Activated CD4-positive, alpha-beta T cell treated with anti-CD3 and anti-CD28 coated beads, Interleukin-2, amount 50 U/mL, for 24 hours (primary cell): Measurements from ENCODE around the gene ADAMTS2.

Source experiments
- DNase-seq, 2 donors: peaks; one replicate each; pipeline ENCODE4 v3.0.0-alpha.2; 2020; ENCODE audit warnings: low read depth in 1 of 2, low spot score in 1 of 2

ADAMTS2 gene

DNA sequence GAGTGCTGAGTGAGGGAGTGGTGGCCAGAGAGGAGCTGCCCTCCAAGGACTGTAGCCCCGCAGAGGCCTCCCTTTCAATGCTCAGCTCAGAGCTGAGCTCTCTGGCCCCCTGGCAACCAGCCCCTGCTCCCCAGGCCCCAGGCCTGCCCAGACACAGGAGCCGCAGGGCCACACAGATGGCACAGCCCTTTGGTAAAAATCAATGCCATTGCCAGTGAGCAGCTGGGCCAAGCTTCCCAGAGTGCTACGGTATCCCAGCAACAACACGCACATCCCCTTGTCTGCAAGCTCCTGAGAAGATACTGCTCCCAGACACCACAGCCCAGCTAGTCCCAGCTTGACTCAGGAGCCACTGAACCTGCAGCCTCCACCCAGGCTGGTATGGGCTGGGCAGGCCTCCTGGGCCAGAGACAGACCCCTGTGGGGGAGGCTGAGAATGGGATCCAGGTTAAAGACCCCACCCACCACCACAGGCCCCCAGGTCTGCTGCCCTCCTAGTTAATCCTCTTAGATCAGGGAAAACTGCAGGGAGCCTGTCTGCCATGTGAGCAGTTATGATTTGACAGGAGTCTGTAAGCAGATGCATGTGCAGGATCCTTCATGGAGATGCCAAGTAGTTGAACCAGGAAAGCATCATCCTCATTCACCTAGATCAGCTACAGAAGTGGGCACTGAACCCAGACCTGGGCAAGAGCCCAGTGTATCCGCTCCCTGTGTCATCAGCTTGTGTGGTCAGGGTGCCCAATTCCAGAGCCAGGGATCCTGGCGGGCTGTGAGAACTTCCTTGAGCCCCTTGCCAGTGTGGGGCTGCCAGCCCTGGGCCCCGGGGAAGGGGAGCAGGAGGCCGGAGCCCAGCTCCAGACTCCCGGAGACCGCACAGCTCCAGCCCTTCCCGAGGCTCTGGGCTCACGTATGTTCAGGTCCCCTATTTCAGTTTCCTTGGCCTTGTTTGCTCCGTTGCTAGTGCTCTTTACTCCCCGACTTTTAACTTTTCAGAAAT lies 26.7 kb upstream of the ADAMTS2 start:
- no peak for DNase-seq

DNA sequence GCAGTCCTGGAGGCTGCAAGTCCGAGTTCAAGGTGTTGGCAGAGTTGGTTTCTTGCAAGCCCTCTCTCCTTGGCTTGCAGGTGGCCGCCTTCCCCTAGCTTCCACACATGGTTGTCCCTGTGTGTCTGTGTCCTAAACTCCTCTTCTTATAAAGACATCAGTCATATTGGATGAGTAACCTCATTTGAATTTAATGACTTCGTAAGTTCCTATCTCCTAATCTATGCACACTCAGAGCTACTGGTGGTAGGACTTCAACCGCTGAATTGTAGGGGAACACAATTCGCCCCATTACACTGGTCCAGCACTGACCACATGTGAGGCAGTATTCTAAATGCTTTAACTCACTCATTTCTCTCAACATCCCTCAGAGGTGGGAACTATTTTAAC lies 25.9 kb upstream of the ADAMTS2 start:
- DNase-seq, result no peak

DNA sequence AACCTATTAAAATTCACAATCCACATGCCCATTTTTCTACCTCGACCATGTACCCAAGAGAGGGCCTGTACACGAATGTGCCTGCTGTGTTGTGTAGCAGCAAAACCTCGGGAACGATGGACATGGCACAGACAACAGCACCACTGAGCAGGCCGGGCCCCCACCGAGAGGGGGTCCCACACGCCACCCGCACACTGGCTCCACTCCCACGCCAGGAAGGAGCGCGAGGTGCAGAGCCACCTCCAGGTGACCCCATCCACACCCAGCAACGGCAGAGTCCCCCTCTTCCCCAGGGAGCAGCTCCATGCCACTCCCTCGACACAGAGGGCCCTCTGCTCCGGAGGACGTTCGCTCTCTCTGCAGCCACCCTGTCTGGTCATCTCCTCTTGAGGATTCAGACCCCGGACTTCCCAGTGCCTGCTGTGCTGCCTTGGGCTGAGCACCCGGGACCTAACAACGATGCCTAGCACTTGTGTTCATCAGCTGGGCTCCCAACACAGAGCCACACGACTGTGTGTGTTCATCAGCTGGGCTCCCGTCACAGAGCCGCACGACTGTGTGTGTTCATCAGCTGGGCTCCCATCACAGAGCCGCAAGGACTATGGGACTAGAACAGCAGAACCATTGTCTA lies 25.3 kb upstream of the ADAMTS2 start:
- DNase-seq, result no peak

DNA sequence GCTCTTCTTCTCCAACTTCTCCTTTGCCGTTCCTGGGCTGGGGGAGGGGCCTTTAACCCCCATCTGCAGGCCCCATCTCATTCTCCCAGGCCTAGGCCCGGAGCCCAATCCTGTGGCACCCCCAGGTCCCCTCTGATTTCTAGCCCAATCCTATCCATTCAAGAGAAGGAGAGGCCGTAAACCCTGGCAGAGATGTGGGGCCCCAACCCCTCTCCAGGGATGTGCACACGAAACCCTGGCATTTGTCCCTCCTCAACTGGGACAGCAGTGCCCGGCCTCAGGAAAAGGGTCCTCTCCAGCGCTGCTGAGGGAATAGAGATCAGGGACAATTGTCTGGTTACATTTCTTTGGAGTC lies 24.2 kb upstream of the ADAMTS2 start:
- no peak for DNase-seq

DNA sequence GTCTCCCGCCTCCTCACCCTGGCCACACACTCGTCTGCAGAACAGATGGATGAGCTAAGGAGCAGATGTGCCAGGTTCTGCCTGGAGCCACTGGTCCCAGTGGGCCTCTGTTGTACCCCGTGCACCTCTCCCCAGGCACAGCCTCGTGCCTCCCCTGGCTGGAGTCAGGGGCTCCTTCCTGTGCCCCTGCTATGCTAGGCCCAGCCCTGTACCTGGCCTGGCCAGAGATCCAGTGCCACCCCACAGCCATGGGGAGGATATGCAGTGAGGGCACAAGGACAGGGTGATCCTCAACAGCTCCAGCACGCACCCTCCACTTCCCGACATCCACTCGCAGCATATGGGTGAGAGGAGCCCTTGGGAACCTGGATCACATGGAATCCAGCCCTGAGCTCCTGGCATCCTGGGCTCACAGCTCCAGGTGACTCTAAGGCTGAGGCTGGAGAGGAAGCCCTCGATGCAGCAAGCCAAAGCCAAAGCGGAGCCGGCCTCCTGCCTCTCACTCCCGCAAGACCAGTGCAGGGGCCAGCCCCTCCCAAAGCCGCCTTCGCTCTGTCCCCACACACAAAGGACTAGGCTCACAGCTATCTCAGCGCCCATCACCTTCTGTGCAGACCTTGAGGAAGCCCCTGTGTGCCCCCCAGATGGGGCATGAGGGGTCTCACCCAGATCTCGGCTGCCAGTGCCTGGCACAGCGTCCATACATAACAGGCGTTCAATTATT lies 23.7 kb upstream of the ADAMTS2 start:
- DNase-seq, result no peak

DNA sequence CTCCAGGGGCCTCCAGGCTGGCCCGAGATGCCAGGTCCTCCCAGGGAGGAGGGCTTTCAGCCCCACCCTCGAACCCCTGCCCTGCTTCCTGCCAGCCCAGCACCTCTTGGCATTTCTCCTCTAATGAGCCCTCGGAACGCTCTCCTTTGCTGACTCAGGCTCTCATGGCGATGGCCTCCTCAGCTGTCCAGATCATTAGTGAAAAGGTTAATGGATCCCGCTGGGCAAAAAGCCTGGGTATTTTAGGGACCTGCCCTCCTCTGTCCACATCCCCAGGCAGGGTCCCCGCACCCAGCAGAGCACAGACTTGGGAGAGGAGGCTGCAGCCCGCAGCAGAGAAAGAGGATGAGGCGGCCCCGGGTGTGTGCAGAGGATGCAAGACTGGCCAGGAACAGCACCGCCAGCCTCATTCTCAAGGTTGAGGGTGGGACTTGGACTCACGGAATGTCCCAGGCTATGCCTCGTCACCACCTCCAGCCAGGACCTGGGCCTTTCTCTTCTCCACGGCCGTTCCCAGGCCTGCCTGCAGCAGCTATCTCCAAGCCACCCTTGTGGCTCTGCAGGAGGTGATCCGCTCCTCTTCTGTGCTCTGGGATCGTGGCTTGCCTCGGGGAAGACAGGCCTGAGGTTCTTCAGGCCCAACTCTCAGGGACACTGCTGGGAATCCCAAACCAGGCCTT lies 23.0 kb upstream of the ADAMTS2 start:
- no peak for DNase-seq

DNA sequence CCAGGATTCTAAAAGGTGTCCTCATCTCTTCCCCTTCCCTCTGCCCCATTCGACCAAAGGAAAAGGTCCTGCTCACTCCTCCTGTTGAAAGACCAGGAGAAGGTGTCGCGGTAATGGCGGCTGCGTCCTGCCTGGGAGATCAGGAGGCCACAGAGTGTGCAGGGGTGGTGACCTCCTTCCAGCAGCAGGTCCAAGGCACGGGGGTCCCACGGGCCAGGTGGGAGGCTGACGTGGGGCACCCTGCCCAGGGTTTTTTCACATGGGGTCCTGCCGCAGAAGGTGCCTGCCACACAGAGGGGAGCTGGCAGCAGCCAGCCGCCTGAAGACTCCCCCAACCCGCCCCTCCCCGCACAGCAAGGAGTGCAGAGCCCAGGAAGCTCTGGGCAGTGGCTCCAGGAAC lies 22.2 kb upstream of the ADAMTS2 start:
- DNase-seq, result no peak

DNA sequence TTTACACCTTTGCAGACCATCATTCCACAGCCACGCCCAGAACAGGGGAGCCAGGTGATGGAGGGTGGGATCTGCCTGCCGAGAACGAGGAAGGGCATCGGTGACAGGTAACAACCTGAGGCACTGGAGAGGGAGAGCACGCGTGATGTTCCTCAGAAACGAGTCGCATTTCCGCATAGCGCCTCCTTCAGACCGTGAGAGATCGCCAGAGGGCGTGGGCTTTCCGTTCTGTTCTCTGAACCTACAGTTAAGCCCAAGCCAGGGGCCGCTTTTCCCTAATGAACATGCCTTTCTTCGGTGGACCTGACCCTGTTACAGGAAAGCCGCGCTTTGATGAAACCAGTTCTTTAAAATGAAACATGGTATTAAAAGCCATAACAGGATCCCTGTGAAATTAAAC lies 17.1 kb upstream of the ADAMTS2 start:
- DNase-seq, result no peak

DNA sequence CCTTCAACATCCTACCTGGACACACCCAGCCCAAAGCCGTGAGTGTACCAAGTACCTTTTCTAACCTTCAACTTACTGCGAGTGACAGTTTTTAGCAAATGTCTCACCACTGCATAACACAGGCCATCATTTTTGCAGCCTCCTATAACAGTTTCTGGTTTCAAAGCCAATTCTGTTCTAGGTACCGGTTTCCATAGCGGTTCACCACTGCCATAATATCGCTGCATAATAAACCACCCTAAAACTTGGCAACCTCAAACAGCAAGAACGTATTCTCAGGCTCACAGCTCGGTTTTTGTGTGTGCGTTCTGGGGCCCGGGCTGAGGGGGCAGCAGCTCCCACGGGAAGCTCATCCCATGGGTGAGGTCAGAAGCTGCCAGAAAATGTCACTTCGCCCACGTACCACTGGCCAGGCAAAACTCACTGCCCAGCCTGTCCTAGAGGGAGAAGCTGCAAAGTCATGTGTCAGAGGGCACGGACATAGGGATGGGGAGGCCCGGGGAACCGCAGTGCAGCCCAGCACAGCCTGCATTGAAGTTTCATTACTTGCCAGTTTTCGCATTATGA lies 15.9 kb upstream of the ADAMTS2 start:
- no peak for DNase-seq

DNA sequence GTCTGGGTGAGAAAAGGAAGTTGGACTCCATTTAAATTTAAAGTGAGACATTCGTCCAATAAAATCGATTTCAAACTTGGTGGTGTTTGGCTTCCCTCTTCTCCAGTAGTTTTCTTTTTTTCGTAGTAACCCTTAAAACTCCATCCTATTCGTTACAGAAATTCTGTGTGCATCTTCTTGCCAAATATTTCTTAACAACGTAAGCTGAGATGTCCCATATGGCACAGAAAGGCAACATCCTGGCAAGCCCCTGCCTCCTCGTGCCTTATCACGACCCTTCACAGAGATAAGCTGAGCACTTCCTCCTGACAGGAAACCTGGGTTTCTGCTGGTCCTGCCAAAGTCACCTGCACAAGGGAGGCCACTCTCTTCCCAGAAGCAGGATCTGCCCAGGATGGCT lies 11.8 kb upstream of the ADAMTS2 start:
- no peak for DNase-seq

DNA sequence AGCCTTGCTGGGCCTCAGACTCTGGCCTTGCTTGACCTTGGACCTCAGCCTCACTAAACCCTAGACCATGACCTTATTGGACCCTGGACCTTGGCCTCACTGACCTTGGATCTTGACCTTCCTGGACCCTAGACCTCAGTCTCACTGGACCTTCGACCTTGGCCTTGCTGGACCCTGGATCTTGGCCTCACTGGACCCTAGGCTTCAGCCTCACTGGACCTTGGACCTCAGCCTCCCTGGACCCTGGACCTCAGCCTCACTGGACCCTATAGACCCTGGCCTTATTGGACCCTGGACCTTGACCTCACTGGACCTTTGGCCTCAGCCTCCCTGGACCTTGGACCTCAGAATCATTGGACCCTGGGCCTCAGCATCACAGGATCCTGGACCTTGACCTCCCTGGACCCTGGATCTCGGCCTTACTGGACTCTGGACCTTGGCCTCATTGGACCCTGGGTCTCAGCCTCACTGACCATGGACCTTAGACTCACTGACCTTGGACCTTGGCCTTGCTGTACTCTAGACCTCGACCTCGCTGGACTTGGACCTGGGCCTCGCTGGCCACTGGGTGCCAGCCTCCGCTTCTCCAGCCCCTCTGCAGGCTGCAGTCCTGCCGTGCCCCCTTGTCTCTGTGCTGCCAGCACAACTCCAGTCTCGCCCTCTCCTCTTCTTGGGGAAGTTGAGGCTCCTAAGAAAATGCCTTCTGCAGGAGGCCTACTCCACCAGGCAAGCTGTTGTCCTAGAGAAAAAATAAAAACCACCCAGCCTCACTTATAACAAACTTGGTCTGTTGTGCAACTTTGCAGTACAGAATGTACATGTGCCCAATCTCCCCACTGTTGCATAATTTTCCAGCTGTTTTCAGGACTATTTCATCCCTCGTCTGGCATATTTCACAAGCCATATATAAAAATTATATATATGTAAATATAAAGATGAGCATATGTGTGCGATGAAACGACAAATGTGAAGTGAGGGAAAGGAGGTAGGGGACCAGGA lies 11.0 kb upstream of the ADAMTS2 start:
- no peak for DNase-seq

DNA sequence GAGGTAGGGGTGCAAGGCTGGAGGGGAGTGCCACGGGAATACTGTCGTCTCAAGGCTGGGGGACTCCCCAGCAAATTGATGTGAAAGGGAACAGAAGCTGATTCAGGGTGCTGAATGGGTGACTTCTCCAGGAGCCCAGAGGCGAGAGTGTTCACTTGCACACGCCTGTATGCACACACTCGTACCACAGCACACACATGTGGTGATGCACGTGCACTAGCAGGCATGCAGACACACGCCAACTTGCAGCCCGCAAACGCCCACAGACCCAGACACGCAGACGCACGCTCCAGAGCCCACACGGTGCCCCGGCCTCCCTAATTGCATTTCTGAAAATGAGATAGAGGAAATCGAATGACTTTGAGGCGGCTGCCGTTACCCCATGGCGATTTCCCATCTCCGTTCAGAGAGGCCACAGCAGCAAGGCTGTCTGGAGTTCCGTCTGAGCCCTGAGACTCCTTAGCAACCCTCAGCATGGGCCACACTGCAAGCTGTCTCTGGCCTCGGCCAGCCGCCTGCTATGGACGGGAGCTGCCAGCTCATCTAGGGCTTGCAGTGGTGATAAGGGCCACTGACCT lies 9.1 kb upstream of the ADAMTS2 start:
- no peak for DNase-seq

DNA sequence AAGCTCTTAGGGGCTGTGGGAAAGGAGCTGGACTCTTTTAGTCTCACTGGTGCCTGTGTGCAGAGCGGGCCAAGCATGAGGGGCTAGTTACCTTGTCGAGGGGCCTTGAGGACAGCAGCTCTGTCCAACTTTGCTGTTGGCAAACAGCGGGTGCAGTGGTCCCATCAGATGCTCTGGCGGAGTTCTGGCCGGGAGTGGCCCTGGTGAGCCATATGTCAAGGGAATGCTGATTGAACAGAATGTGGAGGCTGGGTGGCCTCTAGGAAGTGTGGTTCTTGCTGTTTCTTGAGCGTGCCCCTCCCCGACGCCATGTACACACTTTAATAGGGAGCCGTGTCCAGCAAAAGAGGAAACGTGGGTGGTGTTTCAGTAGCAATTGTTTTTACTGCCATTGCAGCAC lies 3.6 kb upstream of the ADAMTS2 start:
- DNase-seq, result no peak

DNA sequence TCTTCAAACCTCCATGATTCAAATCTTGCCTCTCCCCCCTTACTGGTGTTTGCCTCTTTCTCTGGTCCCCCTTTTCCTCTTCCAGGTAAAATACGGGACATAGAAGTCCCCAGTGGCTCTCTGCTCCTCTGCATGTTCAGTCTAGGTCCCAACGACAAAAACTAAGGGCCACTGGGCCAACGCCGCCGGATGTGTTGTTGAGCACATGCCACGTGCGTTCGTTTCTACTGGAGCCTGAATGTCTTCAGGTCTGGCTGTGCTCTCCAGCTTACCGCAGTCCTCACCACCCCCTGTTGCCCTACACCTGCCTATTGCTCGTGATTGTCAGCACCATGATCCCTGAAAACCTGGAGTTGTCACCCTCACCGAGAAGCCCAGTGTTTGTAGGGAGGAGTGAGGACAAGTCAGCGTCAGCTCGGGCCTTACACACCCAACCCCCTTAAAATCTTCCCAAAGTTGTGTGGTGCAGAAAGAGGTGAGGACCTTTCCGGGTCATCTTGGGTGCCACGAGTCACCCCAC lies 2.8 kb upstream of the ADAMTS2 start:
- DNase-seq, result no peak

DNA sequence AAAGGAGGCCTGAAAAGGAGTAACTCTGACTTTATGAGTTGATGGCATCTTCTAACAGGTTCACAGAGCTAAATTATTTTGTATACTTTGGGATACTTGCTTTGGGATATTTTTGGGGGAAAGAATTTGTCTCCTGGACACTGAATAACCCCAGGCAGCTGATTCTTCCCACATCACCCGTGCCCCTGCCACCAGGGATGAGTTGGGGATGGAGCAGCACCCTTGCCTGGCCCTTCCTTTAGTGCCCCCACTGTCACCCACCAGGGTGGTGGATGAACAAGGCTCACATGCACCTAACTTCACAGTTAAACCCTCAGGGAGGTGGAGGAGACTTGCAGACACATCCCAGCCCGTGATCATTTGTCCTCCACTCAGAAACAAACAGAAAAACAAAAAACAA lies 2.3 kb upstream of the ADAMTS2 start:
- no peak for DNase-seq

DNA sequence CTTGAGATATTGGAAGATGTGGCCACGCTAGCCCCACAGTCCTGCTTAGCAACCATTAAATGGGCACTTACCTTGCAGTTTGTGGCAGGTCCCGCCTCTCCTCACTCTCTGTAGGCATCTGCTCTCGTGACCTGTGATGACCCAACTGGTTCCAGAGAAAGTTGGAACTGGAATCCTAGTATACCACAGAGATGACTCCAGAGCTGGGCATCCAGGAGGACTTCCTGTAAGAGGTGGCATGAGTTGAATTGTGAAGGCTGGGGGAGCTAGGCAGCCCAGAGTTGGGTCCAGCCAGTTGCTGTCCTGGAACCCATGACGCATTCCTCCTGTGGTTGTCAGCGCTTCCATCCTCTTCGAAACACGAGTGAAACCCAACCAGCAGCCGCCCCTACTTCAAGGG lies 1.6 kb upstream of the ADAMTS2 start:
- DNase-seq, result no peak

DNA sequence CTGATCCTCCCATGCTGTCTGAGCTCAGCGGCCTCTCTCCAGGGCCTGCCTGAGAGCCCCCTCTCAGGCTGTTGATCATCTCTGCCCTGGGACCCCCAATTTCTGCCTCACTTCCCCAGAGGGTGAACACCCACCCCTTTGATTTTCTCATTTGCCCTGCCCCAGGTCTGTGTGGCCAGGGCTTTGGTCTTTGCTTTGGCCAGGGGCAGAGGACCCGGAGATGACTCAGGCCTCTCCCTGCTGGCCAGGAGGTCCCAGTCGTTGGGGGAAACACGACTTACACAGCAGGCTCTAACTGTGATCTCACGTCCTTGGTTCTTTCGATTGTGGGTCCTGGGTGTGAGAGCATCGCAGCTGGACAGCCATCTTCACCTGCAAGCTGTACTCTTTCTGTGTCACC lies 1.1 kb upstream of the ADAMTS2 start:
- no peak for DNase-seq

DNA sequence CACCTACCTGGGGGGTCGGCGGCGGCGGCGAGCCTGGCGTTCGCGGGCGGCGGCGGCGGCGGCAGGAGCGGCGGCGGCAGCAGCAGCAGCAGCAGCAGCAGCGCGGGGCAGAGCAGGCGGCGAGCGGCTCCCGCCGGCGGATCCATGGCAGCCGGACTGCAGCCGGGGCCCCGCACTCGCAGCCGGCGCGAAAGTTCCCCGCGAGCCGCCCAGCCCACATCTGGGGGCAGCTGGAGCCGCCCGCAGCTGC lies 153 bp downstream of the ADAMTS2 start:
- DNase-seq, result no peak

DNA sequence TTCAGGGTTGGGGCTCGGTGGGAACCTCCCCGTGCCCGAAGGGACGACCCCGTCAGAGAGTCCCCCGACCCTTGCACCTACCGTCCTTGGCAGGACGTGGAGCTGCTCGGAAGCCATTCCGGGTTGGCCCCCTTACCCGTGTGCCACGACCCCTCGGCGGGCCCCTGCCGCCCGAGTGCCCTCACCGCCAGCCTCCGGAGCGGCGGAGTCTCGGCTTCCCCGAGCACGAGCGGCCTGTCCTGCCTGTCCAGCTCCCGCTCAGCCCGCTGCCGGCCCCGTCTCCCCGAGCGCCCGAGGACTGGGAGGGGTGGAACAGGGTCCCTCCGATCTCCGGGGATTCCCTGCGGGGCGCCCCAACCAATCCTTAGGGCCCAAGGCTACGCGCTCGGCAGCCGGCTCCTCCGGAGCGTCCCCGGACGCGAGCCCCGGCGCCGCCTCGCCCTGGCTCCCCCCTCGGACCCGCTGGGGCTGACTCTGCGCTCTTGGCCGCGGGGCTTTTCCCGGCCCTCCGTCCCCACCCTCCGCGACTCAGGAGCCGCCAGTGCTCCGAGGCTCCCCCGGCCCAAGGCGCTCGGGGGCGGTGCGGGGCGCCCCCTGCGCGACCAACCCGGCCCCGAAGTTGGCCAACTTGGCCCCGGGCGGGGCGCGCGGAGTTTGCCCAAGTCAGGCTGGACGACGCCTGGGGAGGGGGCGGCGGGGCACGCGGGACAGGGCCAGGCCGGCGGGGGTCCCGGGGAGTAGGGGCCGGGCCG lies 654 bp downstream of the ADAMTS2 start:
- no peak for DNase-seq
